Measurements from ENCODE around the gene UBE2B. TPM values are rescaled to one million over a fixed set of nuclear protein-coding genes. Genes with fewer than 3 reads are reported as not detected.
"Not testable (repeated sequence)": the region's sequence is repeated elsewhere in the genome, so short reads cannot be mapped to it uniquely, and the experiment has no call there.

Gene UBE2B
- total and polyA plus RNA-seq, 2 experiments from 2014 or later, result 19.3 to 184 TPM

DNA sequence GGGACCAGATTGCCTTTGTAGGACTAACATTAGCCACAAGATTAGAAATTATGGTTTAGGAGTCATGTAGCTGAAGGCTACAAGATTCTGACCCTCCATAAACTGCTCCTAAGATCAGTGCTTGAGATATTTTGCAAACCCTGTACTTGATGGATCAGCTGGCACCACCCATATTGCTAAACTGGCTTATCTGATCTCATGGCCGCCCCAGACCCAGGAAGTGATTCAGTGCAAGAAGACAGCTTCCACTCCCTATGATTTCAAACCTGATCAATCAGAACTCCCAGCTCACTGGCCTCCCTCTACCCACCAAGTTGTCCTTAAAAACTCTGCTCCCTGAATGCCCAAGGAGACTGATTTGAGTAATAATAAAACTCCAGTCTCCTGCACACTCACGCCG is 27.9 kb upstream of the UBE2B start:
- H3K79me2 ChIP-seq (replicated peaks; ENCODE audit: insufficient read depth); ATAC-seq; H3K27me3 Mint-ChIP-seq (ENCODE audit: insufficient read depth, low read depth, poor library complexity); H2AFZ ChIP-seq; DNase-seq (ENCODE audit: low spot score); H3K27ac ChIP-seq (ENCODE audit: low read depth); H3K4me3 ChIP-seq; H3K27me3 ChIP-seq (ENCODE audit: insufficient read depth); H3K4me3 Mint-ChIP-seq; H3K36me3 Mint-ChIP-seq (ENCODE audit: low read depth); H3F3A ChIP-seq (replicated peaks; ENCODE audit: low read depth); H3K9me2 ChIP-seq (ENCODE audit: insufficient read depth); H3K9me3 Mint-ChIP-seq; H3K27ac Mint-ChIP-seq; H4K20me1 ChIP-seq (replicated peaks; ENCODE audit: insufficient read depth); H3K4me2 ChIP-seq; H3K36me3 ChIP-seq (ENCODE audit: insufficient read depth): not testable (repeated sequence)
- peaks cover 11% of the 10 kb centered on the region; the same call in 1 of the 2 replicates for H3K4me1 ChIP-seq (ENCODE audit: insufficient read depth)
- H3K4me1 Mint-ChIP-seq, result peaks cover 12% of the 10 kb centered on the region; the same call in 2 of the 3 replicates

DNA sequence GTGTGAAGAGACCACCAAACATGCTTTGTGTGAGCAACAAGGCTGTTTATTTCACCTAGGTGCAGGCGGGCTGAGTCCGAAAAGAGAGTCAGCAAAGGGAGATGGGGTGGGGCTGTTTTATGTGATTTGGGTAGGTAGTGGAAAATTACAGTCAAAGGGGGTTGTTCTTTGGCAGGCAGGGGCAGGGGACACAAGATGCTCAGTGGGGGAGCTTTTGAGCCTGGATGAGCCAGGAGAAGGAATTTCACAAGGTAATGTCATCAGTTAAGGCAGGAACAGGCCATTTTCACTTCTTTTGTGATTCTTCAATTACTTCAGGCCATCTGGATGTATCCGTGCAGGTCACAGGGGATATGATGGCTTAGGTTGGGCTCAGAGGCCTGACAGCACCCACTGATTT is 25.9 kb upstream of the UBE2B start:
- not testable (repeated sequence) for H4K20me1 ChIP-seq (replicated peaks; ENCODE audit: insufficient read depth); H3K79me2 ChIP-seq (replicated peaks; ENCODE audit: insufficient read depth); H3F3A ChIP-seq (replicated peaks; ENCODE audit: low read depth); H3K9me3 Mint-ChIP-seq; H2AFZ ChIP-seq; H3K4me3 ChIP-seq; H3K36me3 ChIP-seq (ENCODE audit: insufficient read depth); H3K4me3 Mint-ChIP-seq; H3K36me3 Mint-ChIP-seq (ENCODE audit: low read depth); H3K27me3 Mint-ChIP-seq (ENCODE audit: insufficient read depth, low read depth, poor library complexity); H3K27me3 ChIP-seq (ENCODE audit: insufficient read depth); H3K9me2 ChIP-seq (ENCODE audit: insufficient read depth)
- Histone ChIP-seq H3K27ac (ENCODE audit: low read depth) (peak overlapping the region; percentile 72), H3K4me2 (peak overlapping the region; percentile 22; the same call in 1 of the 2 replicates), H3K4me1 (ENCODE audit: insufficient read depth) (peaks cover 11% of the 10 kb centered on the region; the same call in 1 of the 2 replicates)
- DNase-seq (ENCODE audit: low spot score) (peak; percentile 54), ATAC-seq (peak; percentile 32; the same call in 1 of the 3 replicates)
- H3K4me1 Mint-ChIP-seq, result peaks cover 12% of the 10 kb centered on the region; the same call in 2 of the 3 replicates
- peak overlapping the region; percentile 24 for H3K27ac Mint-ChIP-seq

DNA sequence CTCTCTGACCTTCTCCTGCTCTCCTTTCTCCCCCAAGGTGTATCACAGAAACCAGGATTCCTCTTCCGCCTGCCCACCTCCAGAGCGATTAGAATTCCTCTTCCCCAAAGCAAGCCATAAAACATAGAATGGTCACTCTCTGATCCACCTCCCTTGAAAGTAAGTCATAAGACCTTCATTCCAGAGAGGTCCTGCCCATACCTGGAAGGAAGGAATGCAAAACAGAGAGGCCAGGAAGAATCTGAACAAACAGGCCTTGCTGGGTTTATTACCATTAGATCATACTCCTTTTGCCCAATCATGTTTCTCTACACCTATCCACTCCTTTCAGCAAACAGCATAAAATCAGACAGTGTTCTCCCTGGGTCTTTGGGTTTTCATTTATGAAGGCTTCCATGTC is 25.4 kb upstream of the UBE2B start:
- H3K36me3 ChIP-seq (ENCODE audit: insufficient read depth), result 0 out of 2 replicates have a peak, but pooled peaks cover 5% of the 10 kb centered on the region
- H3K9me2 ChIP-seq (ENCODE audit: insufficient read depth), result no peaks in the 10 kb centered on the region
- peak; percentile 38 for DNase-seq (ENCODE audit: low spot score)
- H3K79me2 ChIP-seq (replicated peaks; ENCODE audit: insufficient read depth), result no peaks in the 10 kb centered on the region
- H3K4me3 ChIP-seq, result no peak overlapping the region
- peaks cover 11% of the 10 kb centered on the region; the same call in 1 of the 2 replicates for H3K4me1 ChIP-seq (ENCODE audit: insufficient read depth)
- H3K27ac Mint-ChIP-seq, result peak overlapping the region; percentile 63
- no peak overlapping the region; the same call in 2 of the 3 replicates for H3K4me3 Mint-ChIP-seq
- no peaks in the 10 kb centered on the region for H3F3A ChIP-seq (replicated peaks; ENCODE audit: low read depth)
- H3K4me2 ChIP-seq, result peak overlapping the region; percentile 22
- no peaks in the 10 kb centered on the region for H4K20me1 ChIP-seq (replicated peaks; ENCODE audit: insufficient read depth)
- no peaks in the 10 kb centered on the region; the same call in 2 of the 3 replicates for H3K9me3 Mint-ChIP-seq
- H3K27ac ChIP-seq (ENCODE audit: low read depth), result peak overlapping the region; percentile 60
- H3K4me1 Mint-ChIP-seq, result peaks cover 12% of the 10 kb centered on the region; the same call in 2 of the 3 replicates
- no peaks in the 10 kb centered on the region for H3K36me3 Mint-ChIP-seq (ENCODE audit: low read depth)
- H3K27me3 ChIP-seq (ENCODE audit: insufficient read depth), result no peaks in the 10 kb centered on the region
- peaks cover 5% of the 10 kb centered on the region for H3K27me3 Mint-ChIP-seq (ENCODE audit: insufficient read depth, low read depth, poor library complexity)
- peak; percentile 31; the same call in 1 of the 3 replicates for ATAC-seq
- no peak overlapping the region for H2AFZ ChIP-seq
- TF ChIP-seq, protein P1, sequence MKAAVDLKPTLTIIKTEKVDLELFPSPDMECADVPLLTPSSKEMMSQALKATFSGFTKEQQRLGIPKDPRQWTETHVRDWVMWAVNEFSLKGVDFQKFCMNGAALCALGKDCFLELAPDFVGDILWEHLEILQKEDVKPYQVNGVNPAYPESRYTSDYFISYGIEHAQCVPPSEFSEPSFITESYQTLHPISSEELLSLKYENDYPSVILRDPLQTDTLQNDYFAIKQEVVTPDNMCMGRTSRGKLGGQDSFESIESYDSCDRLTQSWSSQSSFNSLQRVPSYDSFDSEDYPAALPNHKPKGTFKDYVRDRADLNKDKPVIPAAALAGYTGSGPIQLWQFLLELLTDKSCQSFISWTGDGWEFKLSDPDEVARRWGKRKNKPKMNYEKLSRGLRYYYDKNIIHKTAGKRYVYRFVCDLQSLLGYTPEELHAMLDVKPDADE (IDR thresholded peaks at IDR 0.05), result no peak
- TF ChIP-seq NANOG (IDR thresholded peaks at IDR 0.05; ENCODE audit: borderline replicate concordance) (no peak), ZNF114 (CRISPR knock-in tag; IDR thresholded peaks at IDR 0.05) (no peak), JUNB (IDR thresholded peaks at IDR 0.05; ENCODE audit: unreplicated experiment) (no peak), POLR2AphosphoS5 (IDR thresholded peaks at IDR 0.05; ENCODE audit: low read depth) (no peak), CREB1 (CRISPR knock-in tag; IDR thresholded peaks at IDR 0.05; ENCODE audit: low read depth) (no peak), EZH2phosphoT487 (IDR thresholded peaks at IDR 0.05; ENCODE audit: unreplicated experiment) (no peak)
- TF ChIP-seq, protein P2, sequence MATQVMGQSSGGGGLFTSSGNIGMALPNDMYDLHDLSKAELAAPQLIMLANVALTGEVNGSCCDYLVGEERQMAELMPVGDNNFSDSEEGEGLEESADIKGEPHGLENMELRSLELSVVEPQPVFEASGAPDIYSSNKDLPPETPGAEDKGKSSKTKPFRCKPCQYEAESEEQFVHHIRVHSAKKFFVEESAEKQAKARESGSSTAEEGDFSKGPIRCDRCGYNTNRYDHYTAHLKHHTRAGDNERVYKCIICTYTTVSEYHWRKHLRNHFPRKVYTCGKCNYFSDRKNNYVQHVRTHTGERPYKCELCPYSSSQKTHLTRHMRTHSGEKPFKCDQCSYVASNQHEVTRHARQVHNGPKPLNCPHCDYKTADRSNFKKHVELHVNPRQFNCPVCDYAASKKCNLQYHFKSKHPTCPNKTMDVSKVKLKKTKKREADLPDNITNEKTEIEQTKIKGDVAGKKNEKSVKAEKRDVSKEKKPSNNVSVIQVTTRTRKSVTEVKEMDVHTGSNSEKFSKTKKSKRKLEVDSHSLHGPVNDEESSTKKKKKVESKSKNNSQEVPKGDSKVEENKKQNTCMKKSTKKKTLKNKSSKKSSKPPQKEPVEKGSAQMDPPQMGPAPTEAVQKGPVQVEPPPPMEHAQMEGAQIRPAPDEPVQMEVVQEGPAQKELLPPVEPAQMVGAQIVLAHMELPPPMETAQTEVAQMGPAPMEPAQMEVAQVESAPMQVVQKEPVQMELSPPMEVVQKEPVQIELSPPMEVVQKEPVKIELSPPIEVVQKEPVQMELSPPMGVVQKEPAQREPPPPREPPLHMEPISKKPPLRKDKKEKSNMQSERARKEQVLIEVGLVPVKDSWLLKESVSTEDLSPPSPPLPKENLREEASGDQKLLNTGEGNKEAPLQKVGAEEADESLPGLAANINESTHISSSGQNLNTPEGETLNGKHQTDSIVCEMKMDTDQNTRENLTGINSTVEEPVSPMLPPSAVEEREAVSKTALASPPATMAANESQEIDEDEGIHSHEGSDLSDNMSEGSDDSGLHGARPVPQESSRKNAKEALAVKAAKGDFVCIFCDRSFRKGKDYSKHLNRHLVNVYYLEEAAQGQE (IDR thresholded peaks at IDR 0.05; ENCODE audit: unreplicated experiment), result no peak
